OCI-M1 (cell line): ENCODE results near the gene SLC4A2.

Experiments used
- DNase-seq: peaks from one replicate; lab custom pipeline; 2025; lab: John Stamatoyannopoulos, UW

Gene SLC4A2

DNA sequence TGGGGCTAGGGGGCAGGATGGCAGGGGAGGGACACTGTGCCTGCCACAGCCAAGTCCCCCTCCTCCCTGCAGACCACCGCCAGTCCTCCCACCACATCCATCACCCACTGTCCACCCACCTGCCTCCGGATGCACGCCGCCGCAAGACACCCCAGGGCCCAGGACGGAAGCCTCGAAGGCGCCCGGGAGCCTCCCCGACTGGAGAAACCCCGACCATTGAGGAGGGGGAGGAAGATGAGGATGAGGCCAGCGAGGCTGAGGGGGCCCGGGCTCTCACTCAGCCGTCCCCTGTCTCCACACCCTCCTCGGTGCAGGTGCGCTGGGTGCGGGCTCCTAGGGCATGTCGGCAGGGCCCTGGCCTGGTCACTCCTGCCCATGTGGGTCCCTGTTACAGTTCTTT is 5.1 kb downstream of the SLC4A2 start:
- no peak for DNase-seq

DNA sequence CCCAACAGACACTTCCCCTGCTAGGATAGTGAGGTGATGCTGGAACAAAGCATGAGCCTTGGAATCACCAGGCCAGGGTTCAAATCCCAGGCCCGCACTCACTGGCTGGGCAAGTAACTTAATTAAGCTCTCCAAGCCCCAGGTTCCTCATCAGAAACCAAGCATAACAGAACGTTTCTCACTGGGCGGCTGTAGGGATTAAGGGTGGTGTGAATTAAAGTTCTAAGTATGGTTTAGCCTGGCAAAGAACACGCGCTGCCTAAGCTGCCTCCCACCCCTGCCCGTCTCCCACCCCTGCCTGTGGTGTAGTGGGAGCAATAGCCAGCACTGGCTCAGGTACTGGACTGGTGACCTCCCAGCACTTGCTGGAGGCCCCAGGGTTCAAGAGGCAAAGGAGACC is 5.6 kb downstream of the SLC4A2 start:
- no peak for DNase-seq

DNA sequence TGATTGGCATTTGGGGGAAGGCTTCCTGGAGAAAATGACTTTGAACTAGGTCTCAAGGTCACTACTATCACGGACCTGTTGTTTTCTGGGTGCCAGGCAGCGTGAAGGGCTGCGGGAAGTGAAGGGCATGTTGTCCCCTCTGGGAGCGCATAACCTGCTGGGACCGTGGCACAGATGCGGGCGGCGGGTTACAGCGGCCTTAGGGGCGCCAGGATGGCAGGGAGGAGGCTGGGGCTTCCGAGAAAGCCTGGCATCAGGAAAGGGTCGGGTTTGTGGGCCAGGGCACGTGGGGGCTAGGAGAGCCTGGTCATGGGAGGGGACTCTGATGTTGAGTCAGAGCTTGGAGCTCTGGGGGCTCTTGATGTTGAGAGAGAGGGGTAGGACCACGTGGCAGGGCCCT is 6.1 kb downstream of the SLC4A2 start:
- no peak for DNase-seq

DNA sequence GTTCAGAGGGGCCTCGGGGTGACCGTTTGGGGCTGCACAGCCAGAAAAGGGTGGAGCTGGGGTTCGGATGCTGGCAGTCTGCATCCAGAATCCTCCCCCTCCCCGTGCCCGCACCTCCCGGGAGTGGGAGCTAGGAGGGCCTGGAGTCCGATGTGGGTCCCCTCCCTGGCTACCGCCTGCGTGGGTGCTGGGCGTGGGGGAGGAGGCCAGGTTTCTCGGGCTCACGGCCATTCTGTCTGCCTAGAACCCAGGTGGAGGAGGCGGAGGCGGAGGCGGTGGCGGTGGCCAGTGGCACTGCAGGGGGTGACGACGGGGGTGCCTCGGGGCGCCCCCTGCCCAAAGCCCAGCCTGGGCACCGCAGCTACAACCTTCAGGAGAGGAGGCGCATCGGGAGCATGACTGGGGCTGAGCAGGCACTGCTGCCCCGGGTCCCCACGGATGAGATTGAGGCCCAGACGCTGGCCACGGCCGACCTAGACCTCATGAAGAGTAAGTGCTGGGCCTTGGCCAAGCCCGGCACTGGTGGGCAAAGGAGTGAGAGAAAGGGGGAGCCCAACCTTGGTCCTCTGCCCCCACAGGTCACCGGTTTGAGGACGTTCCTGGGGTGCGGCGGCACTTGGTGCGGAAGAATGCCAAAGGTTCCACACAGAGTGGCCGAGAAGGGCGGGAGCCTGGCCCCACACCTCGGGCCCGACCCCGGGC is 7.0 kb downstream of the SLC4A2 start:
- no peak for DNase-seq

DNA sequence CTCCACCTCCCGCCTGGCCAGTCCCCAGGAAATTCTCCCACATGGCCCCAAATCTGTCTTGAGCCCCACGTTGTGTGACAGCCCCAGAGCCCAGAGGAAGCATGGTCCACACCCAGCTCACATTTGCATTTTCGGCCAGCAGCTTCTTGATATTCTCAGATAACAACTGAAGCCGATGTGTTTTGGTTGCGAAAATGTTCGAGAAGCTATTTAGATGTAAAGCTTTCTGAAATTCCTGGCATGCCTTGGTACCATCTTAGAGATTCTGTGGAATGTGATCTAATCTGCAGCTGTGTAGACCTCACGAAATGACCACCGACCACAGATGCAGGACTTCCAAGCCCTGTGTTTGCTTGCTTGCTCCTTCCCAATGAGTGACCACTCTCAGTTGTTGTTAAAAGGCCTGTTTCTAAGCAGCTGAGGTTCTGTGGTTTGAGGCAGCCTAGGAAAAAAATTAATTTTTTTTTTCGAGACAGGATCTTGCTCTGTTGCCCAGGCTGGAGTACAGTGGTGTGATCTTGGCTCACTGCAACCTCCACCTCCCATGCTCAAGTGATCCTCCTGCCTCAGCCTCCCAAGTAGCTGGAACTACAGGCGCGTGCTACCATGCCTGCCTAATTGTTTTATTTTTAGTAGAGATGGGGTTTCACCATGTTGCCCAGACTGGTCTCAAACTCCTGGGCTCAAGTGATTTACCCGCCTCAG is 8.8 kb downstream of the SLC4A2 start:
- DNase-seq, result no peak

DNA sequence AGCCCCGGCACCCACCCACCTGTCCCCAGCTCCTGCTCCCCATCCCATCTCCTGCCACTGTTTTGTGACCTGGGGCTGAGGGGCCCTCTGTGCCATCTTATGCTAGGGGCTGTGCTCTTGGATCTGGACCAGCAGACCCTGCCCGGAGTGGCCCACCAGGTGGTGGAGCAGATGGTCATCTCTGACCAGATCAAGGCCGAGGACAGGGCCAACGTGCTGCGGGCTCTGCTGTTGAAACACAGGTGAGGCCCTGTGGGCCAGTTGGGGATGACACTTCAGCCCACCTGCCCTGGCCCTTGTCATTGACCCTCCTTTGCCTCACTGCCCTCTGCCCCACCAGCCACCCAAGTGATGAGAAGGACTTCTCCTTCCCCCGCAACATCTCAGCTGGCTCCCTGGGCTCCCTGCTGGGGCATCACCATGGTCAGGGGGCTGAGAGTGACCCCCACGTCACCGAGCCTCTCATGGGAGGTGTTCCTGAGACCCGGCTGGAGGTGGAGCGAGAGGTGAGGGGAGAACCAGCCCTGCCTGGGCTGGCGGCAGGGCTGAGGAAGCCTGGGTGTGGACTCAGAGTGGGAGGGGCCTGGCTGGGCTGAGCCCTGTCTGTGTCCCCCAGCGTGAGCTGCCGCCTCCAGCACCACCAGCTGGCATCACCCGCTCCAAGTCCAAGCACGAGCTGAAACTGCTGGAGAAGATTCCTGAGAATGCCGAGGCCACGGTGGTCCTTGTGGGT is 10.6 kb downstream of the SLC4A2 start:
- no peak for DNase-seq

DNA sequence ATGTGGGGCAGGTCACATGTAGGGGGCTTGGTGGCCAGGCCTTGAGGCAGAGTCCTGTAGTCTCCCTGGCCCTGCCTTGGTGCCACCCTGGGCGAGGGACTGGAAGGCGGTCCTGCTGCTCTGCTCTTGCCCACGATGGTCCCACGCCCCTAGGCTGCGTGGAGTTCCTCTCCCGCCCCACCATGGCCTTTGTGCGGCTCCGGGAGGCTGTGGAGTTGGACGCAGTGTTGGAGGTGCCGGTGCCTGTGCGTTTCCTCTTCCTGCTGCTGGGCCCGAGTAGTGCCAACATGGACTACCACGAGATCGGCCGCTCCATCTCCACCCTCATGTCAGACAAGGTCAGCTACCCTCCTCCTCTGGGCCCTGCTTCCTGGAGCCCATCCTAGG is 11.2 kb downstream of the SLC4A2 start:
- no peak for DNase-seq

DNA sequence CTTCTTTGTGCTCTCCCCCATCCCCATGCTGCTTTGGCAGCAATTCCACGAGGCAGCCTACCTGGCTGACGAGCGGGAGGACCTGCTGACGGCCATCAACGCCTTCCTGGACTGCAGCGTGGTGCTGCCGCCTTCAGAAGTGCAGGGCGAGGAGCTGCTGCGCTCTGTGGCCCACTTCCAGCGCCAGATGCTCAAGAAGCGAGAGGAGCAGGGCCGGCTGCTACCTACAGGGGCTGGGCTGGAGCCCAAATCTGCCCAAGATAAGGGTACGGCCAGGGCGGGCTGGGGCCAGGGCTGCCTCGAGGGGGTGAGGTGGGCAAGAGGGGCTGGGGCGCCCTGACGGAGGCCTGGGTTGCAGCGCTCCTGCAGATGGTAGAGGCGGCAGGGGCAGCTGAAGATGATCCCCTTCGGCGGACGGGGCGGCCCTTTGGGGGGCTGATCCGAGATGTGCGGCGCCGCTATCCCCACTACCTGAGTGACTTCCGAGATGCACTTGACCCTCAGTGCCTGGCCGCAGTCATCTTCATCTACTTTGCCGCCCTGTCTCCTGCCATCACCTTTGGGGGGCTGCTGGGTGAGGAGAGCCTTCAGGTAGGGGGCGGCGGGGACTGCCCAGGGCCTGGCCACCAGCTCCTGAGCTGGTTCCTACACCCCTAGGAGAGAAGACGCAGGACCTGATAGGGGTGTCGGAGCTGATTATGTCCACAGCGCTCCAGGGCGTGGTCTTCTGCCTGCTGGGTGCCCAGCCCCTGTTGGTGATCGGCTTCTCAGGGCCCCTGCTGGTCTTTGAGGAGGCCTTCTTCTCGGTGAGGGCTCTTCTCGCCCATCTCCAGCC is 11.9 kb downstream of the SLC4A2 start:
- DNase-seq, result no peak

DNA sequence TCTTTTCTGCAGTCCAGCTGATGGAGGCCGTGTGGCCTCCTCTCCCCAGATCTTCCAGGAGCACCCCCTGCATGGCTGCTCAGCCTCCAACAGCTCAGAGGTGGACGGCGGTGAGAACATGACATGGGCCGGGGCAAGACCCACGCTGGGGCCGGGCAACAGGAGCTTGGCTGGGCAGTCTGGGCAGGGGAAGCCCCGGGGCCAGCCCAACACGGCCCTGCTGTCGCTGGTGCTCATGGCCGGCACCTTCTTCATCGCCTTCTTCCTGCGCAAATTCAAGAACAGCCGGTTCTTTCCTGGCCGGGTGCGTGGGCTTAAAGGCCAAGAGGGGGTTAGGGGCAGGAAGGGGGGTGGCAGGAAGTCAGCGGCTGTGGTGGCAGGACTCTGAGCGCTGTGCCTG is 14.6 kb downstream of the SLC4A2 start:
- DNase-seq, result no peak

DNA sequence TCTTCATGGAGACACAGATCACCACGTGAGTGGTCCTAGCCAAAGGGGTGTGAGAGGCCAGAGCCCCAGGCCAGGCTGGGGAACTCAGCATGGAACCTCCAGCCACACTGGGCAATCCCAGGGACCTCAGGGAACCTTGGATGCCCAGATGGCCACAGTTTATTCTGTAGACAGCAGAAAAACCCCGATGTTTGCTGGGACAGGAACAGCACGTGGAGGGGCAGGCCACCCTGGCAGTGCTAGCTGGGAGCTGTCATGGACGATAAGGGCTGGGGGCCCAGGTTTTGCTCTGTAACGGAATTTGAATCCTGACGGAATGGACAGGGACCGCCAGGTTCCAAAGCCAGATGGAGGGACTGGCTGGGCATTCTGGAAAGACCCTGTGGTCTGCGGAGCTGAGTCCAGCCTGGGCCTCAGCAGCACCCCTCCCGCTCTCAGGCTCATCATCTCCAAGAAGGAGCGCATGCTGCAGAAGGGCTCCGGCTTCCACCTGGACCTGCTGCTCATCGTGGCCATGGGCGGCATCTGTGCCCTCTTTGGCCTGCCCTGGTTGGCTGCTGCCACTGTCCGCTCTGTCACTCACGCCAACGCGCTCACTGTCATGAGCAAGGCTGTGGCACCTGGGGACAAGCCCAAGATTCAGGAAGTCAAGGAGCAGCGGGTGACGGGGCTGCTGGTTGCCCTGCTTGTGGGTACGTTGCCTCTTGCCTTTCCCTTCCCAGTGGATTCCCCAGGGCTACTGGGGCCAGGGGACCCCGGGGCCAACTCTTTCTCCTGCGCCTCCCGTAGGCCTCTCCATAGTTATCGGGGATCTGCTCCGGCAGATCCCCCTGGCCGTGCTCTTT is 15.7 kb downstream of the SLC4A2 start:
- DNase-seq, result no peak

DNA sequence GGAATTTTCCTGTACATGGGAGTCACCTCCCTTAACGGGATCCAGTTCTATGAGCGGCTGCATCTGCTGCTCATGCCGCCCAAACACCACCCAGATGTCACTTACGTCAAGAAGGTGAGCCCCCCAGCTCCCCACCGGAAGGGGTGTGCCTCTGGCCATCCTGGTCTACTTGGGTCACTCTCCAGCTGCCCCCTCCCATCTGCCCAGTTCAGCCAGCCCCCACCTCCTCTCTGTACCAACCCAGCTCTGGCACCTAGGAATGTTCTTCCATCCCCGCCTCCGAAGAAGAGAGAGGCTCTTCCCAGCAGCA is 16.2 kb downstream of the SLC4A2 start:
- no peak for DNase-seq

DNA sequence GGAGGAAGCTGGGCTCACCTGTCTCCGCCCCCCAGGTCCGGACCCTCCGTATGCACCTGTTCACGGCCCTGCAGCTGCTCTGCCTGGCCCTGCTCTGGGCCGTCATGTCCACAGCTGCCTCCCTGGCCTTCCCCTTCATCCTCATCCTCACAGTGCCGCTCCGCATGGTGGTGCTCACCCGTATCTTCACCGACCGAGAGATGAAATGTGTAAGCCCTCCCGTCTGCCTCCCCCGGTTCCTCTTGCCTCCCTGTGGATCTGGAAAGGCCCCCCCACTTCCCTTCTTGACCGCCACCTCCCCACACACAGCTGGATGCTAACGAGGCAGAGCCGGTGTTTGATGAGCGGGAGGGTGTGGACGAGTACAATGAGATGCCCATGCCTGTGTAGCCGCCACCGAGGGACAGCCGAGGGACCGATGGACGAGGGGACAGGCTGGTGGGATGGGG is 16.6 kb downstream of the SLC4A2 start:
- DNase-seq, result no peak

DNA sequence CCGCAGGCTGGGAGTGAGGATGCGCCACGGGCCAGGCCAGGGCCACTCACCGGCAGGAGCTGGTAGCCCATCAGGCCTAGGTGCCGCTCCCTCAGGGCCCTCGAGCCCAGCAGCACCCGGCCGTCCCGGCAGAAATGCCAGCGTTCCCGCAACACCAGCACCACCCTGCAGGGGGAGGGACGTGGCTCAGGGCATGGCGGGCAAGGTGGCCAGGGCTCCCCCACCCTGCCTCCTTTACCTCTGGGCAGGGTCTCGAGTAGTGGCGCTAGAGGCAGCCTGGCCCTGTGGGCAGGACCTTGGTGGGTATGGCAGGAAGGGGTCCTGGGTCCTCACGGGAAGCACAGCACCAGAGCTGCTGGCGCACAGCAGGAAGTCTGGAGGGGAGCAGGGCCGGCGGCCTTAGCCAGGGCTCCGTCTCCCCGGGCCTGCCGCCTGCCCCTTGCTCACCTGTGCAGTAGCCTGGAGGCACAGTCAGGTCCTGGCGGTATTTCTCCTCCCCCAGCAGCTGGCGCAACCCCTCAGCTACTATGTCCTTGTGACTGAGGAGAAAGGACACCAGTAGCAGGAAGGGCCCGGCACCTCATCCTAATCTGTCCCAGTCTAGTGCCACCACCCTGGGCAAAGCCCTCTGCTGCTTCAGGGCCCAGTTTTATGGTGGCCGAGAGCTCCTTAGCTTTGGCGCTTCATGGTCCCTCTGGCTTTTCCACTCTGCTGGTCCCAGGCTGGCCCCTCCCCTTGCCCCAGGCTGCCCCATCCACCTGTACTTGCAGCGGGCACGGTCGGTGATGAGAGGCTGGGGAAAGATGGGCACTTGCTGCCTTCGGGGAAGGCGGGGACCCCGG is 17.7 kb downstream of the SLC4A2 start:
- DNase-seq, result no peak

DNA sequence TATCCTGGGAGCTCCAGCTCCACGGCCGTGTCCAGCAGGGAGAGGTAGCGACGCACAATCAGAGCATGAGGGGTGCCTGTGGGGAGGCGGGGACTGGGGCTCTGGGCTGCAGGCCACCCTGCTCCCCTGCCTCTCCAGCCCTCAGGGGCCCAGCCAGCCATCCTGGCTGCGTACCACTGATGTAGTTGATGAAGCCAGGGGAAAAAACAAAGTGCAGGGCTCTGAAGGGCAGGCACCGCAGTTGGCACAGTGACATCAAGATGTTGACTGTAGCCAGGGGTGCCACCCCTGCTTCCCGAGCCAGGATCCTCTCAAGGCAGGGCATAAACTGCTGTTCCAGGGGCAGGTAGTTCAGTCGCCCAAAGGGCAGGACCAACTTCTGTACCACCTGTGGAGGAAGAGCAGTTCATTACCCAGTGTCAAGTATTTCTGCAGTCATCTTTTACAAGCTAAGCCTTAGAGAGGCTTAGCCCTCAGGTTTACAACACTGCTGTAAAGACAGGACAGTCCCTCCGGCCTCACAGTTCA is 18.4 kb downstream of the SLC4A2 start:
- no peak for DNase-seq

DNA sequence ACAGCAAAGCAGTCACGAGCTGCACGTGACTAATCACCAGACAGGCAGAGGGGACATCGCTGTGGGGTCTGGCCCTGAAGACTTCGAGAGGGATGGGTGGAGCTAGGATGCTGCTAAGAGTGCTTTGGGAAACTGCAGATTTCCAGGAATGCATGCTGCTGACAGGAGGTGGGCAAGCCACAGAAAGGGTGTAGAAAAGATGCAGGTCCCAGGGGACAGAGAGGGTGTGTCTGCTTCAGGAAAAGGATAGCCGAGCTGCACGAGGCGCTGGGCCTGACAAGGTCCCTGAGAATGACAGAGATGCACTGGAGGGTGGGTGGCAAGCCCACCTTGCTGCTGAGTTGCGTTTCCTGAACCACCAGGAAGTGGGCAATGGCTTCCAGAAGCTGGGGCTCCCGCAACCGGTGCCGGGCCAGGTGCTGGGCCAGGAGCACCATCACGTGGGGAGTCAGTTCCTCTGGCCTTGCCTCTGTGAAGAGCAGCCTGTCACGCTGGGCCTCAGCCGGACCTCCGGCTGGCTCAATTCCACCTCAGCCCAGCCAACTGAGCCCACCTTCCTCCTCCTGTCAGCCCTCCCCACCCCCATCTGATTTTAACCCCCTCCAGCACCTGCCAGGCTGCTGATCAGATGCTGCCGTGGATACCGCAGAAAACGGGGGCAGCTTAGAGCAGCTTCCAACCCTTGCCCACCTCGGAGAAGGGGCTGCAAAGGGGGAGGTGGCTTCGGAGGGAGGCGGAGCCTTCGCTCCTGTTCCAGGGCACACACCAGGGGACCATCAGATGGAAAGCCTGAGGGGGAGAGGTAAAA is 19.0 kb downstream of the SLC4A2 start:
- DNase-seq, result no peak

DNA sequence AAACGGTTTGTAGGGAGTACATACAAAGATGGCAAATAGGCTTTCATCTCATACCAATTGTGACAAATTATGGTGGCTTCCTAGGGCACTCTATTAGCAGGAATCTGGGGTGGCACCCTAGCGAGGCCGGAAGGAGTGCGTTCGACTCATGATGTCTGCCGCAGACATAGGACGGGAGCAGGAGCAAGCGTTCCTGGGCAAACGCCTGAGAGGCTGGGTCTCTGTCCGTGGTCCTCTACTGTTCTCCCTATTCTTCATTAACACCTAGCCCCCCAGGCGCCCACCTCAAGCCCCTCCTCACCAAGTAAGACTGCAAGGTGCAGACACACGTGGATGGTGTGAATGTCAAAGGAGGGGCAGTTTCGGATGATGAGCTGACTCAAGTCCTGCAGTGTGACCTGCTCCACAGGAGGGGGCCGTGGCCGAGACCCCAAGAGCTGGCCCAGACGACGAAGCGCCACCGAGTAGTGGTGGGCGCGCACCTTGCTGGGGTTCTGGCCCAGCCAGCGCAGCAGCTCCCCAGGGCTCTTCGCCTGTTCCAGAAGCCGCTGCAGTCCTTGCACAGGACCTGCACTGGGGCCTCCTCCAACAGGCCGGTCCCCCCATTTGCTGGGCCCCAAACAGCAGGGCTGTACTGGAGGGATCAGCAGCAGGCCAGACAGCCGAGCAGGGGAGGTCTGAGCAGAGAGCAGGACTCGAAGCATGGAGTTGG is 20.0 kb downstream of the SLC4A2 start:
- no peak for DNase-seq

DNA sequence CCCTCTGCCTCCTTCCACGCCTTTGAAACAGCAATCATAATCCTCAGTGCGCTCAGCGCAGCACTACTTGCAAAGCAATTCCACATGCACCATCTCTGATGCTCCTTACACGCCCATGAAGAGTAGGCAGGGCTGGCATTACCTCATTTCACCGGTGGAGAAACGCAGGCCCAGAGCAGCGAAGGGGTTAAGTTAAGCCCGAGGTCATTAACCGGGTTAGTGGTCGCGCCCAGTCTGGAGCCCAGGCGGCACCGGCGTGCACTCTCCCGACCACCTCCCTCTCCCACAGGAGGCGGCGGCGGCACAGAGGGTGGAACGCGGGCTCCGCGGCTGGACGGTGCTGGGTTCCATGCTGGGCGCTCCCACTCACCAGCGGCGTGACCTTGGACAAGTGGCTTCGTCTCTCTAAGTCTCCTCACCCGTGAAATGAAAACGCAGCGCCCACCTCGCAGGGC is 20.7 kb downstream of the SLC4A2 start:
- peak; percentile 35 for DNase-seq

DNA sequence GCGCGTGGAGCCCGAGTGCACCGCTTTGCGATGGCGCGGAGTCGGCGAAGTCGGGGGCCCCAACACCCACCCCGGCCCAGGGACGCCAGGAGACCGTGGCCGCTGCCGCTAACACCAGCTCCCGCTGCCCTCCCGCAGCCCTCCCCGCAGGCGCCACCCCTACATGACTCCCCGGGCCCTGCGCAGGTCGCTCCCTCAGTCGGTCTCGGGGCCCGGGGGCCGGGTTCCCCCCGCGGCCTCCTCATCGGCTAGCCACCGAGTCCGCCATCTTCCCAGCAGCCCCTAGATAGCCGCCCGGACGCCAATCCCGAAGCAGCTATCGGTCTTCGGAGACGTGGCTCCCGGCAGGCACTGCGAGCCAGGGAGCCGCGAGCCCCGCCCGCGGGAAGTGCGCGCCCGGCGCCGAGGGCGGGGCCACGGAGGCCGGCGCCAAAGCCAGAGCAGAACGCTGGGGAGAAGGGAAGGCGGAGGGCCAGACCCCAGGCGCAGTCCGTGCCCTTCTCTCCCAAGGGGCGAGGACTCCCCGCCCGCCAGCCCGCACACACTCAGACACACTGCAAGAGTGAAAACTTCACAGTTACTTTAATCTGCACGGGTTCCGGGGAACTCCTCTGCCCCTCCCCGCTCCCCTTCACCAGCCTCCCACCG is 21.3 kb downstream of the SLC4A2 start, which contains the start of gene FASTK:
Gene FASTK (minus strand): TSS at position 288 of the 648 bp plus-strand sequence. CDS start 43 bp downstream, at position 245.
- DNase-seq, result peak; percentile 91
